PC-9 (cell line): Measurements from ENCODE around the gene PARS2. TPM values are rescaled to one million over a fixed set of nuclear protein-coding genes. Genes with fewer than 3 reads are reported as not detected.
"Not testable (repeated sequence)": the region's sequence is repeated elsewhere in the genome, so short reads cannot be mapped to it uniquely, and the experiment has no call there.

Source experiments
- BruUV-seq: library from RNA; stranded (reverse); fragments of 400-500 nt; replicated peaks from 2 replicates; lab custom pipeline; 2021; lab: Mats Ljungman, UMichigan
- CTCF ChIA-PET: fragments of 300-600 bp; sonication (Branson Sonifier 250); formaldehyde crosslinking; loops from one replicate; lab custom pipeline; 2022; ENCODE audit warnings: antibody characterized with exemption; lab: Charles Lee
- POLR2A ChIA-PET: fragments of 300-600 bp; sonication (Branson Sonifier 250); formaldehyde crosslinking; loops from one replicate; lab custom pipeline; 2022; ENCODE audit warnings: antibody characterized with exemption; ENCODE audit not compliant: unreplicated experiment; lab: Charles Lee
- DNase-seq, 2 experiments: peaks; one replicate each; pipeline versions ENCODE4 v3.0.0 to v3.0.0-alpha.2; 2015 to 2022; ENCODE audit warnings: mixed read lengths in 1 of 2
- H2AFZ ChIP-seq: fragments of 200-600 bp; sonication (generic); 2 replicates; pipeline ENCODE4 v1.8.1; 2017; ENCODE audit warnings: antibody characterized with exemption
- H3F3A ChIP-seq: fragments of 200-600 bp; sonication (generic); 2 replicates; pipeline ENCODE4 v1.8.1; 2017; ENCODE audit warnings: antibody characterized with exemption, mild to moderate bottlenecking, low read depth; ENCODE audit not compliant: insufficient read depth
- H3K27ac ChIP-seq: fragments of 200-600 bp; sonication (generic); 2 replicates; pipeline ENCODE4 v1.6.1; 2016; ENCODE audit warnings: mixed run types
- H3K27me3 ChIP-seq: fragments of 200-600 bp; sonication (generic); 2 replicates; pipeline ENCODE4 v1.6.1; 2016; ENCODE audit warnings: low read depth, mixed run types; ENCODE audit not compliant: insufficient read depth
- H3K36me3 ChIP-seq: fragments of 200-600 bp; sonication (generic); 2 replicates; pipeline ENCODE4 v1.6.1; 2016; ENCODE audit warnings: low read depth, mixed run types
- H3K4me1 ChIP-seq: fragments of 200-600 bp; sonication (generic); replicated peaks from 2 replicates; pipeline ENCODE4 v1.6.1; 2016; ENCODE audit warnings: mixed run types; ENCODE audit not compliant: insufficient read depth
- H3K4me2 ChIP-seq: fragments of 200-600 bp; sonication (generic); 2 replicates; pipeline ENCODE4 v1.6.1; 2017; ENCODE audit warnings: mixed run types
- H3K4me3 ChIP-seq: fragments of 200-600 bp; sonication (generic); 2 replicates; pipeline ENCODE4 v1.6.1; 2016; ENCODE audit warnings: mixed run types
- H3K79me2 ChIP-seq: fragments of 200-600 bp; sonication (generic); 2 replicates; pipeline ENCODE4 v1.6.1; 2017; ENCODE audit warnings: low read depth, mixed run types
- H3K9me2 ChIP-seq: fragments of 200-600 bp; sonication (generic); 2 replicates; pipeline ENCODE4 v1.8.1; 2017; ENCODE audit warnings: mild to moderate bottlenecking; ENCODE audit not compliant: insufficient read depth
- H3K9me3 ChIP-seq: fragments of 200-600 bp; sonication (generic); 2 replicates; pipeline ENCODE4 v1.8.1; 2016; ENCODE audit warnings: low read depth; ENCODE audit not compliant: insufficient read depth
- H4K20me1 ChIP-seq: fragments of 200-600 bp; sonication (generic); 2 replicates; pipeline ENCODE4 v1.8.1; 2017; ENCODE audit not compliant: insufficient read depth
- CTCF ChIP-seq: fragments of 200-600 bp; sonication (generic); conservative IDR thresholded peaks from 2 replicates; pipeline ENCODE4 v1.6.1; 2017; ENCODE audit warnings: mixed run types, antibody characterized with exemption, mild to moderate bottlenecking, moderate library complexity
- EZH2 ChIP-seq: fragments of 200-600 bp; sonication (generic); IDR thresholded peaks from 2 replicates; pipeline ENCODE4 v1.8.0; 2017; ENCODE audit warnings: antibody characterized with exemption, low read depth
- intact Hi-C: fragments of 100-400 bp; cut with micrococcal nuclease; formaldehyde crosslinking; loops from one replicate; pipeline ENCODE4 v1.10.0; 2022; ENCODE audit not compliant: unreplicated experiment
- total RNA-seq: library from RNA; stranded (reverse); gene quantifications from 2 replicates; pipeline ENCODE4 v1.2.3, GENCODE V29; 2021

Gene PARS2
- total RNA-seq, 1 experiment from 2014 or later, result 13.4 TPM

- Histone ChIP-seq H3K9me2 (no peaks in the 10 kb centered on the region), H4K20me1 (no peaks in the 10 kb centered on the region), H3K4me2 (no peak overlapping the region), H3K4me1 (no peaks in the 10 kb centered on the region), H3K27ac (no peak overlapping the region), H3K9me3 (no peaks in the 10 kb centered on the region), H2AFZ (no peak overlapping the region), H3K4me3 (no peak overlapping the region), H3K36me3 (0 out of 2 replicates have a peak, but pooled peaks cover 4% of the 10 kb centered on the region), H3K79me2 (no peaks in the 10 kb centered on the region), H3F3A (no peaks in the 10 kb centered on the region), H3K27me3 (no peaks in the 10 kb centered on the region)
- ChIA-PET POLR2A (no interaction called here), CTCF (interaction anchor here (0.5 kb wide), 1 partner anchor 408 kb away, joined by 5 read pairs; no protein-coding TSS in a partner anchor)
- no peak for TF ChIP-seq EZH2
- no peak for TF ChIP-seq CTCF
- no TSS peak for BruUV-seq
- no peak for DNase-seq
- intact Hi-C loops, result no loop called here
Observed at GRCh38 chr1:54777431-54777830, 13.1 kb upstream of the PARS2 start.

- Histone ChIP-seq H3K4me1 (no peaks in the 10 kb centered on the region), H3K9me3 (no peaks in the 10 kb centered on the region), H3K27me3 (no peaks in the 10 kb centered on the region), H3K9me2 (no peaks in the 10 kb centered on the region), H3K4me2 (no peak overlapping the region), H3K79me2 (no peaks in the 10 kb centered on the region), H3K27ac (no peak overlapping the region), H4K20me1 (no peaks in the 10 kb centered on the region), H3K4me3 (no peak overlapping the region), H3K36me3 (0 out of 2 replicates have a peak, but pooled peaks cover 4% of the 10 kb centered on the region), H2AFZ (no peak overlapping the region), H3F3A (no peaks in the 10 kb centered on the region)
- intact Hi-C loops, result no loop called here
- TF ChIP-seq EZH2, result no peak
- no peak for TF ChIP-seq CTCF
- ChIA-PET CTCF (no interaction called here), POLR2A (no interaction called here)
- BruUV-seq, result no TSS peak
- DNase-seq, result no peak
Observed at GRCh38 chr1:54777011-54777410, 12.7 kb upstream of the PARS2 start.

- DNase-seq, H3F3A ChIP-seq, H4K20me1 ChIP-seq, H3K27ac ChIP-seq, H3K27me3 ChIP-seq, H3K4me1 ChIP-seq, H3K4me2 ChIP-seq, intact Hi-C loops, H3K4me3 ChIP-seq, H3K36me3 ChIP-seq, CTCF ChIA-PET, H3K9me3 ChIP-seq, POLR2A ChIA-PET, BruUV-seq, H3K79me2 ChIP-seq, H3K9me2 ChIP-seq, H2AFZ ChIP-seq: not testable (repeated sequence)
Observed at GRCh38 chr1:54775828-54776721, 11.8 kb upstream of the PARS2 start.
